GM13977 (cell line): Measurements from ENCODE around the gene SAXO1.

ENCODE experiments used
- DNase-seq: peaks from one replicate; pipeline ENCODE4 v3.0.0; 2012; ENCODE audit warnings: low spot score
- in situ Hi-C: fragments of 300-500 bp; cut with MboI; formaldehyde crosslinking; loops from one replicate; pipeline ENCODE4 v1.12.0; 2022; ENCODE audit warnings: low sequenced_read_pairs, low pct_unique_long_range_greater_than_20kb, mixed read lengths, inconsistent platforms; ENCODE audit not compliant: unreplicated experiment
- TF ChIP-seq, protein P1 (sequence below): IDR thresholded peaks from 2 replicates; pipeline ENCODE4 v1.5.1; 2012; ENCODE audit warnings: mild to moderate bottlenecking, control low read depth; ENCODE audit not compliant: insufficient read depth; ENCODE audit errors: extremely low read depth, missing control alignments

The SAXO1 gene

DNA sequence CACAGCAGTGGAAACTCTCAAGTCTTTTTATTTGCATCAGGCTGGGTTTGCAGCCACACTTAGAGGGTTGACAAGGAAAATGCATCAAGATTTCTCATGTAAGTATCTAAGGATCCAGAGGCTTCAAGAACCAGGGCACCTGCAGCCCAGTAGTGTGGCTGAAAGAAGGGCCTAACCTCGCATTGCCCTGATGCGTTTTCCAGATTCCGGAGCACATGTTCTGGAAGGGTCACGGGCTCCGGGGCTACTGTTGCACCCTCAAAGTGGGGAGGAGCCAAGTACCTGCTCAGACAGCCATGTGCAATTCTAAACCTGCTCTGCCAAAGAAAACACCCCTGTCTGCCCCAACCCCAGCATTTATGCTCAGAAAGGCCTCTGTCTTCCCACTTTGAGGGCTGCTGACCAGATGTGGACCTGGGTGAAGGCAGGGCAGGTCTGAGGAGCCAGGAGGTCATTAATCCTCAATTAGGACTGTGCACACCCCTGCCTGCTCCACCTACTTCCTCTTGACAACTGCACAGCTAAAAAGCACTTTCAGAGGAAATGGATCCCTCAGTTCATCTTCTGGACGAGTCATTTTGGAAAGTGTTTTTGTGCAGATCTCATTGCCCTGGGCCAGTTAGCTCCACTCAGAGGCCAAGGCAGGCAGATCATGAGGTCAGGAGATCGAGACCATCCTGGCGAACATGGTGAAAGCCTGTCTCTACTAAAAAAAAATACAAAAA is 110.7 kb downstream of the SAXO1 start:
- DNase-seq = no peak
- in situ Hi-C loops = no loop called here
- TF ChIP-seq, protein P1, sequence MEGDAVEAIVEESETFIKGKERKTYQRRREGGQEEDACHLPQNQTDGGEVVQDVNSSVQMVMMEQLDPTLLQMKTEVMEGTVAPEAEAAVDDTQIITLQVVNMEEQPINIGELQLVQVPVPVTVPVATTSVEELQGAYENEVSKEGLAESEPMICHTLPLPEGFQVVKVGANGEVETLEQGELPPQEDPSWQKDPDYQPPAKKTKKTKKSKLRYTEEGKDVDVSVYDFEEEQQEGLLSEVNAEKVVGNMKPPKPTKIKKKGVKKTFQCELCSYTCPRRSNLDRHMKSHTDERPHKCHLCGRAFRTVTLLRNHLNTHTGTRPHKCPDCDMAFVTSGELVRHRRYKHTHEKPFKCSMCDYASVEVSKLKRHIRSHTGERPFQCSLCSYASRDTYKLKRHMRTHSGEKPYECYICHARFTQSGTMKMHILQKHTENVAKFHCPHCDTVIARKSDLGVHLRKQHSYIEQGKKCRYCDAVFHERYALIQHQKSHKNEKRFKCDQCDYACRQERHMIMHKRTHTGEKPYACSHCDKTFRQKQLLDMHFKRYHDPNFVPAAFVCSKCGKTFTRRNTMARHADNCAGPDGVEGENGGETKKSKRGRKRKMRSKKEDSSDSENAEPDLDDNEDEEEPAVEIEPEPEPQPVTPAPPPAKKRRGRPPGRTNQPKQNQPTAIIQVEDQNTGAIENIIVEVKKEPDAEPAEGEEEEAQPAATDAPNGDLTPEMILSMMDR = no peak

DNA sequence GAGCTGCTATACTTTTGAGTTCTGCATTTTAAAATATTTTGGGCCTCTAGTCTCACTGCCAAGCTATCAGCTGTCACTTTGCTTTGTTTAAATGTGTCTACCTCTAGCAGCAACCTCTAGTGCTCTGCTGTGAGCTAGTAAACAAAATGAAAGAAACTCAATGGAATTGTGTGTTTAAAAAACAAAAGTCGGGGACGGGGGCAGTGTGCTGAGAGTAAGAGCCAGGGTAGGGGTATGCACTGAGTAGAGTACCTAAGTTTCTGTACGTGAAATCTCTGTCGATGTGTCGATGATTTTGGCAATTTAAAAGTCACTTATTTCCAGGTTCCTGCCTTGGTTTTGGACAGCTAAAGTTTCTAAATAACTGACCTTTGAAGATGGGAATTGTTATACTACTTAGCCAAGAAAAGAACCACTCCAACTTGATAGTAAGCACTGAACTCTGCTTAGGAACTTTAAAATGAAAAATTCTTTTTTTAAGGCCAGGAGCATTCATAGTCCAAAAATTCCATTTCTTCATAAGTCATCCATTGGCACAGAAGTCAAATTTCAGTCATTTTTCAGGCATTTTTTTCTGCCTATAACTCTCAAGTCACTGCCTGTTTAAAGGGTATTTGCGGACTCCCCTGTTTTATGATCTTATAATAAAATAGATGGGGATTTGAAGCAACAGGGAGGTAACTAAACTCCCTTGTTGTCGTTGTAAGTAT is 111.5 kb downstream of the SAXO1 start:
- in situ Hi-C loops = no loop called here
- no peak for DNase-seq
- TF ChIP-seq, protein P1 = no peak

DNA sequence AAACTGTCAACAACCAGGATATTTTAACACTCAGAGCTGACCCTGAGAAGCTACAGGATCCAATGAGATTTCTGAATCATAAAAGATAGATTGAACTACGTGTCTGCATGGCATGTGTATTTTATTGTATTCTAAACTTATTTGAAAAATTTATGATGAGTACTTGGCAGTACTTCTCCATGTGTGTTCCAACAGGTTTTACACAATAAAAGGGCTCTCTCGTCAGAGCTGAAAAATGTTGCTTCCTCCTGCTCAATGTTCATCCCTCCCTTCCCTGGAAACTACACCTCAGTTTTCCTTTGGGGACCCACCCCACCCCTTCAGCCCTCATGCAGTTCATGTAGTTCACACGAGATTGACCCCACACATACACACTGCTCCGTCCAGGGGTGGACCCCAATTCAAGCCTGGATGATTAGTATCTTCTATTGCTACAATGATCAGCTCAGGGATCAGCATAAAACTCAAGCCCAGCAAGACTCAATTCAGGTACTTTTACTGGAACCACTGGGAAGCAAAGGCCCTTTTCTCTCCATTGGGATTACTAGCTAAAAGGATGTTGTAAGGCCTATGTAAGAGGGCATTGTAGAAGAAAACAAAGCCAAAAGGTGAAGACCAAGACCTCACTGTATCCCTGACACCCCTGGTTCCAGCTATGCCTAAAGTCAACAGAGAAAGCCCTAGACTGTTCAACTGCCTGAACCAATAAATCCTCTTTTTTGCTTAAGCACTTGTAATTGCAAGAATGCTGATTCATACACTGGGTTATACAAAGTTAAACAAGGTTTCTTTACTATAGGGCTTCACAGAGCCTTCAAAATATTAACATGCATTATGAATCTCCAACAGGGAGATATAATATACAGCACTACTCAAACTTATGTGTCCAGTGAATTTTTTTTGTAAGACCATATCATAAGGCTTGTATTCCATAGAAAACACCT is 112.6 kb downstream of the SAXO1 start:
- no peak for DNase-seq
- in situ Hi-C loops = no loop called here
- TF ChIP-seq, protein P1 = no peak

GRCh38 chr9:18911714-18912342 is 121.2 kb downstream of the SAXO1 start:
- TF ChIP-seq, protein P1 = no peak
- in situ Hi-C loops = no loop called here

DNA sequence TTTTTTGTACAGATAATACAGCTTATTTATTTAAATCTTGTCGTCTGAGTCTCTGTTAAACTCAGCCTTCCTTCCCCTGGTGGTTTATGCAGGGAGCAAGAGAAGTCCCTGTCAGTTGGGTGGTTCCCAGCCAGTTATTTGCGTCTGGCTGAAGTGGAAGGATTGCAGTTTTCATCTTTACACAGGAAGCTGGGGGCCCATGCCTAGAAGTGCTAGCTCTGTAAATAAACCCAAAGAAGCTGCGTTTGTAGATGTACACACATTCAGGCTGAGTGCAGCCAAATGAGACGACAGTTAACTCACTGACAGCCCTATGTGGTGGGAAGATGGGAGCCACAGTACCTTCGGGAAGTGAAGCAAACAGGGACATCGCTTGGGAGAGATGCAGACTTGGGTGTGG is 122.1 kb downstream of the SAXO1 start:
- in situ Hi-C loops = no loop called here
- TF ChIP-seq, protein P1 = no peak

More at GRCh38 chr9:18911714-18912342, 121.2 kb downstream of the SAXO1 start:
- DNase-seq = no peak

DNA sequence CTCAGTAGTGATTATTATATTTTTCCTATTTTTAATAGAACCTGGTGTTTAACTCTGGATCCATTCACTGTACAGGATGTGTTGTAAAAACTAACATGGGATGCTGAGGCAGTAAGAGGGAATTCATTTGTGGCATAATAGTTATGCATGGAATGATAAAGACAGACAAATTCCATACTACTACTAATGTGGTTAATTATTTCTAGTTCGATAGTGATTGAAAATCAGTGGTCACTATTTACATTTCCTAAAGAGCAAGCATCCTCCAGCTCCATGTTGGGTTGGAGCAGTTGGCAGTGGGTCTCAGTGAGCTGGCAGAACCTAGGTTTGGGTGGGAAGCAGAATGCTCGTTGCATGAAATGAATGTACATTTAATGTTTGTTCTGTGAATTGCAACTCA is 122.6 kb downstream of the SAXO1 start:
- in situ Hi-C loops = no loop called here
- TF ChIP-seq, protein P1 = no peak
- DNase-seq = no peak

More for the DNA sequence above, 122.1 kb downstream of the SAXO1 start:
- no peak for DNase-seq
